ENCODE data around the gene FHIP1B.
A peak's percentile ranks its signal among the peaks of the same experiment; 100 is the strongest.
"Not testable (repeated sequence)": the region's sequence is repeated elsewhere in the genome, so short reads cannot be mapped to it uniquely, and the experiment has no call there.

Gene FHIP1B

GRCh38 chr11:6234387-6235107 is at the start of gene FHIP1B:
TSS of gene FHIP1B (minus strand) at chr11:6234636. CDS start at chr11:6224516, 10,120 bp downstream.
- Mint-ChIP-seq H3K27me3 (no peaks in the 10 kb centered on the region), H3K4me3 (peak within 1 kb of the TSS; percentile 96), H3K27ac (peak within 1 kb of the TSS; percentile 97 to 98), H3K9me3 (no peaks in the 10 kb centered on the region), H3K4me1 (peaks cover 36% of the 10 kb centered on the region)
- peak; percentile 93 for ATAC-seq
- peak; percentile 100 for DNase-seq

- Mint-ChIP-seq H3K4me3 (no peak overlapping the region), H3K27ac (no peak overlapping the region), H3K4me1 (no peaks in the 10 kb centered on the region), H3K9me3 (no peaks in the 10 kb centered on the region), H3K27me3 (peaks cover 60% of the 10 kb centered on the region)
- ATAC-seq, result no peak
- no peak for DNase-seq
Measured at GRCh38 chr11:6283453-6284023, 49.1 kb upstream of the FHIP1B start.

DNA sequence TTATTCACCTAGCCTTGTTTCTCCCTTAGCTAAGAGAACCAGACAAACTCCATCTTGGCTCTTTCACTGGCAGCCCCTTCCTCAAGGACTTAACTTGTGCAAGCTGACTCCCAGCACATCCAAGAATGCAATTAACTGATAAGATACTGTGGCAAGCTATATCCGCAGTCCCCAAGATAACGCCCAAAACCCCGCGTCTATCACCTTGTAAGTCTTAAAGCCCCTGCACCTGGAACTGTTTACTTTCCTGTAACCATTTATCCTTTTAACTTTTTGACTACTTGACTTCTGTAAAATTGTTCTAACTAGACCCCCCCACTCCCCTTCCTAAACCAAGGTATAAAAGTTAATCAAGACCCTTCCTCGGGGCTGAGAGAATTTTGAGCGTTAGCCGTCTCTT is 46.4 kb upstream of the FHIP1B start:
- ATAC-seq, H3K27ac Mint-ChIP-seq, H3K4me1 Mint-ChIP-seq, H3K4me3 Mint-ChIP-seq, DNase-seq, H3K9me3 Mint-ChIP-seq: not testable (repeated sequence)
- peaks cover 69% of the 10 kb centered on the region for H3K27me3 Mint-ChIP-seq

GRCh38 chr11:6273188-6273587 is 38.8 kb upstream of the FHIP1B start:
- Mint-ChIP-seq H3K9me3 (no peaks in the 10 kb centered on the region), H3K4me1 (no peaks in the 10 kb centered on the region), H3K27me3 (peaks cover 48% of the 10 kb centered on the region), H3K27ac (no peak overlapping the region), H3K4me3 (no peak overlapping the region)
- DNase-seq (no peak), ATAC-seq (no peak)

DNA sequence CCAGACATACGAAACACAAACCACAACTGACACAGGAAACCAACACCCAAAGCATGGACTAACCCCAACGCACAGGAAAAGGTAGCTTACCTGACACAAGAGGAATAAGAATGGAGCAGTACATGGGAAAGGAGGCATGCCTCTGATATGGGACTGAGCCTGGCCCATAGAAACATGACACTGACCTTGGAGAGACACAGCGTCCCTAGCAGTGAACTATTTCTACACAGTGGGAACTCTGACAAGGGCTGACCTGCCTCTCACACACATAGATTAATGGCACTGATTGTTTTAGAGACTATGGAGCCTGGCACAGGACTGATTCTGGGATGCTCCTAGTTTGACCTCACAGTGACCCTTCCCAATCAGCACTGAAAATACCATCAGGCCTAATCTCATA is 37.2 kb upstream of the FHIP1B start:
- ATAC-seq (no peak), DNase-seq (no peak)
- H3K4me3 Mint-ChIP-seq, result no peak overlapping the region
- no peak overlapping the region for H3K27ac Mint-ChIP-seq
- peaks cover 38% of the 10 kb centered on the region for H3K27me3 Mint-ChIP-seq
- H3K4me1 Mint-ChIP-seq, result no peaks in the 10 kb centered on the region
- no peaks in the 10 kb centered on the region for H3K9me3 Mint-ChIP-seq

GRCh38 chr11:6270584-6271246 is 36.3 kb upstream of the FHIP1B start:
- Mint-ChIP-seq H3K4me3 (no peak overlapping the region), H3K9me3 (no peaks in the 10 kb centered on the region), H3K27me3 (peaks cover 34% of the 10 kb centered on the region), H3K4me1 (no peaks in the 10 kb centered on the region), H3K27ac (peak overlapping the region in 1 of 2 donors; percentile 84)
- no peak for ATAC-seq
- no peak for DNase-seq

DNA sequence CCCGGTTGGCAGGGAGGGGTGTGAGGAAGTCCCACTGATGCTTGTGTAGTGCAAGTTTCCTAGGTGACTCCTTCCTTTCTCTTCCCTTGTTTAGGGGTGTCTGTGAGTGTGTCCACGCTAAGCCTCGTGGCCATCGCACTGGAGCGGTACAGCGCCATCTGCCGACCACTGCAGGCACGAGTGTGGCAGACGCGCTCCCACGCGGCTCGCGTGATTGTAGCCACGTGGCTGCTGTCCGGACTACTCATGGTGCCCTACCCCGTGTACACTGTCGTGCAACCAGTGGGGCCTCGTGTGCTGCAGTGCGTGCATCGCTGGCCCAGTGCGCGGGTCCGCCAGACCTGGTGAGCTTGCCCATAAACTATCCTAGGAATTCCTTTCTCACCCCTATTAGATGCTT is 35.6 kb upstream of the FHIP1B start:
- ATAC-seq, result peak; percentile 43
- Mint-ChIP-seq H3K9me3 (no peaks in the 10 kb centered on the region), H3K4me3 (no peak overlapping the region), H3K27me3 (peaks cover 34% of the 10 kb centered on the region), H3K27ac (no peak overlapping the region), H3K4me1 (no peaks in the 10 kb centered on the region)
- DNase-seq, result no peak

DNA sequence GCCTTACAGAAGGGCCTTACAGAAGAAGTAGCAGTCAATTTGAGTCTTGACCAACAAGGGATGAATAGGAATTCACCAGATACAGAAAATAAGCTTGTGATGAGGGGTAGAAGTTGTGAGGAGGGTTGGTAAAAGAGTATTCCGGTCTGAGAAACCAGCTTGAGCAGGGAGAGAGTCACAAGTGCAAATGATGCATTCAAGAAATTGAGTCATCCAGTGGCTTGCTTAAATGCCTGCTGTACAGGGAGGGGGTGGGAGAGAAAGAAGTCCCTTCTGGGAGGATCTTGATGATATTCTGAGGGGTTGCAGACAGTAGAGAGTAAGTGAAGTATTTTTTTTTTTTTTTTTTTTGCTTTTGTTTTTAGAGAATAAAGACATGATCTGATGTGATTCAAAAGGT is 34.4 kb upstream of the FHIP1B start:
- no peak overlapping the region for H3K4me3 Mint-ChIP-seq
- H3K9me3 Mint-ChIP-seq, result no peaks in the 10 kb centered on the region
- no peaks in the 10 kb centered on the region for H3K4me1 Mint-ChIP-seq
- DNase-seq (no peak), ATAC-seq (no peak)
- no peak overlapping the region for H3K27ac Mint-ChIP-seq
- peaks cover 32% of the 10 kb centered on the region for H3K27me3 Mint-ChIP-seq

GRCh38 chr11:6263662-6264061 is 29.2 kb upstream of the FHIP1B start:
- DNase-seq, result no peak
- Mint-ChIP-seq H3K27me3 (peaks cover 21% of the 10 kb centered on the region), H3K4me1 (peaks cover 7% of the 10 kb centered on the region), H3K9me3 (no peaks in the 10 kb centered on the region), H3K27ac (no peak overlapping the region), H3K4me3 (no peak overlapping the region)
- no peak for ATAC-seq

- Mint-ChIP-seq H3K27me3 (peaks cover 13% of the 10 kb centered on the region), H3K4me3 (no peak overlapping the region), H3K9me3 (no peaks in the 10 kb centered on the region), H3K27ac (no peak overlapping the region), H3K4me1 (peaks cover 7% of the 10 kb centered on the region)
- ATAC-seq (no peak), DNase-seq (no peak)
Measured at GRCh38 chr11:6260207-6260726, 25.8 kb upstream of the FHIP1B start.

DNA sequence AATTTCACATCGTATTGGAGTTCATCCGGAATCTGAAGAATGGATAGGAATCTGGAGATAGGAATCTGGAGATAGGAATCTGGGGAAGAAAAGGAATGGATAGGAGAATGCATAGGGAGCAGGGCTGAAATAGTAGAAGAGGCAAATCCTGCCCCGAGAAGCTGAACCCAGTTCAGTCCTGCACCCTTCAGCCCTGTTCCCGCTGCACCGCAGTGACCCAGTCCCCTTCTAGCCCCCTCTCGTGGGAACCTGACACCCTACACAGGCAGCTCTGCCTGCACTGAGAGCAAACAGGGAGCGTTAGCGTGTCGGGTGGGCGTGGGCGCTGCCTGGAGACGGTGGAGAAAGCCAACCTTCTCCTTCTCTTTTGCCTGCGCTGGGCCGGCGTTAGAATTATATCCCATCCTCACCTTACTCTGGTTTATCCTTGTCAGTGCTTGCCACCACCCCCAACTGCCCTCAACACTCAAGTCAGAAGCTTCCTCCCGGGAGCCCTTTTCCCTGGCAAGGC is 24.2 kb upstream of the FHIP1B start:
- Mint-ChIP-seq H3K27ac (no peak overlapping the region), H3K4me1 (peaks cover 7% of the 10 kb centered on the region), H3K9me3 (no peaks in the 10 kb centered on the region), H3K27me3 (no peaks in the 10 kb centered on the region), H3K4me3 (no peak overlapping the region)
- DNase-seq (no peak), ATAC-seq (peak; percentile 7)

DNA sequence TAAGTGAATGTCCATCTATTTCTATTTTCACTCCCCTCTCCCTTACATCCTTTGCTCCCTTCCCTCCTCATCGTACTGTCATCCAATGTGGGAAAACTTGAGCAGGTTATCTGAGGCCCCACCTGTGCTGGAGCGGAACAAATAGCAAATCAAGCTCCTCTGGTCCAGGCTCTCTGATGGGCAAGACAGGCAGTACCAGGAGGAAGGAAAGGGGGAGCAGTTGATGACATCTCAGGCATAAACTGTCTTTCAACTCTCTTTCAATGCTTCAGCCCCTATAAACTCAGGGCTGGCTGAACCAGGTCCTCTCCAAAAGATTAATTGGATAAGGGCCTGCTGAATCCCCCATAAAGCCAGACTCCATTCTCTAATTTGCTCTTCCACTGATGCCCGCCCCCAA is 23.7 kb upstream of the FHIP1B start:
- no peak overlapping the region for H3K4me3 Mint-ChIP-seq
- DNase-seq (no peak), ATAC-seq (no peak)
- no peaks in the 10 kb centered on the region for H3K27me3 Mint-ChIP-seq
- peaks cover 7% of the 10 kb centered on the region for H3K4me1 Mint-ChIP-seq
- H3K9me3 Mint-ChIP-seq, result no peaks in the 10 kb centered on the region
- H3K27ac Mint-ChIP-seq, result no peak overlapping the region

- ATAC-seq (peak; percentile 66), DNase-seq (no peak)
- no peaks in the 10 kb centered on the region for H3K9me3 Mint-ChIP-seq
- no peaks in the 10 kb centered on the region for H3K27me3 Mint-ChIP-seq
- H3K4me3 Mint-ChIP-seq, result no peak overlapping the region
- H3K4me1 Mint-ChIP-seq, result no peaks in the 10 kb centered on the region
- no peak overlapping the region for H3K27ac Mint-ChIP-seq
Measured at GRCh38 chr11:6253197-6253596, 18.8 kb upstream of the FHIP1B start.

GRCh38 chr11:6251990-6252473 is 17.6 kb upstream of the FHIP1B start:
- Mint-ChIP-seq H3K4me3 (no peak overlapping the region), H3K27me3 (no peaks in the 10 kb centered on the region), H3K9me3 (no peaks in the 10 kb centered on the region), H3K4me1 (no peaks in the 10 kb centered on the region), H3K27ac (peak overlapping the region in 1 of 2 donors; percentile 7)
- DNase-seq, result no peak
- no peak for ATAC-seq

DNA sequence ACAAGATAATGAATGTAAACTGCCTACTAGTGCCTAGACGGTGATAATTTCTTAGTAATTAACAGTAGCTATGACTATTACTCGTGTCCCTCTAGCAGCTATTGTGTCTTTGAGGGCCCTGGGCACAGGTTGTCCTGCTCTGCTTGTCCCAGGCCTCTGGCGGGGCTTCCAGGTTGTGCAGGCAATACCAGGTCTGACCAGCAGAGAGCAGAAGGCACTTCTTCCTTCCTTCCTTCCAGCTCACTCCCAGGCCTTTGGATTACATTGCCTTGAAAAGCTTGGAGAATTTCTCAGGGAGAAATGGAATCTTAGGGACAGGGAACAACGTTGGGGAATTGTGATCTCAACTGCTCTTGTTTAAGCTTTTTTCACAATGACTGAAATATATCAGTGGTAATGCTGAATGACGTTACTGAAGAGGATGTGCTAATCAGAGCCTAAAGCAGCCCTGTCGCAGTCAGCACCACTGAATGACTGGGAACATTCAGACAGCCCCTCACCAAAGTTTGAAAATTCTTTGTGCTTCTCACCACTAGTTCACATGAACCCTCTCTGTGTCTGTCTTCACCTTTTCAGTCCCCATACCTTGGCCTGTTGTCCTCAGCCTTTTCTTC is 16.8 kb upstream of the FHIP1B start:
- Mint-ChIP-seq H3K9me3 (no peaks in the 10 kb centered on the region), H3K27ac (no peak overlapping the region), H3K27me3 (no peaks in the 10 kb centered on the region), H3K4me3 (no peak overlapping the region), H3K4me1 (no peaks in the 10 kb centered on the region)
- ATAC-seq, result peak; percentile 74
- peak; percentile 41 to 55 for DNase-seq
